Activated naive CD4-positive, alpha-beta T cell treated with anti-CD3 and anti-CD28 coated beads for 36 hours (primary cell): ENCODE results near the gene TAF4. TPM values are rescaled to one million over a fixed set of nuclear protein-coding genes. Genes with fewer than 3 reads are reported as not detected.
A peak's percentile ranks its signal among the peaks of the same experiment; 100 is the strongest.

Experiments used
- CTCF ChIA-PET: fragments of 350-600 bp; sonication (Branson Sonifier 250); formaldehyde crosslinking; loops from one replicate; lab custom pipeline; 2021; ENCODE audit warnings: antibody characterized with exemption; lab: Charles Lee
- DNase-seq: peaks from one replicate; pipeline ENCODE4 v3.0.0-alpha.2; 2020
- H3K27ac Mint-ChIP-seq: one replicate; pipeline ENCODE4 v1.8.0; 2021; ENCODE audit warnings: mild to moderate bottlenecking, mixed read lengths
- H3K27me3 Mint-ChIP-seq: one replicate; pipeline ENCODE4 v1.8.0; 2021; ENCODE audit warnings: low read depth, mixed read lengths
- H3K36me3 Mint-ChIP-seq: one replicate; pipeline ENCODE4 v1.8.0; 2021; ENCODE audit warnings: low read depth, mixed read lengths
- H3K4me1 Mint-ChIP-seq: one replicate; pipeline ENCODE4 v1.8.0; 2021; ENCODE audit warnings: low read depth, mixed read lengths
- H3K4me3 Mint-ChIP-seq: one replicate; pipeline ENCODE4 v1.8.0; 2021; ENCODE audit warnings: mild to moderate bottlenecking, moderate library complexity, mixed read lengths
- H3K9me3 Mint-ChIP-seq: one replicate; pipeline ENCODE4 v1.8.0; 2021; ENCODE audit warnings: mixed read lengths
- intact Hi-C: fragments of 100-400 bp; cut with micrococcal nuclease; formaldehyde crosslinking; loops from one replicate; pipeline ENCODE4 v1.15.1; 2023
- total RNA-seq, 2 experiments: library from RNA; stranded (reverse); gene quantifications; one replicate each; pipeline ENCODE4 v1.2.3, GENCODE V29; 2021

Gene TAF4, protein sequence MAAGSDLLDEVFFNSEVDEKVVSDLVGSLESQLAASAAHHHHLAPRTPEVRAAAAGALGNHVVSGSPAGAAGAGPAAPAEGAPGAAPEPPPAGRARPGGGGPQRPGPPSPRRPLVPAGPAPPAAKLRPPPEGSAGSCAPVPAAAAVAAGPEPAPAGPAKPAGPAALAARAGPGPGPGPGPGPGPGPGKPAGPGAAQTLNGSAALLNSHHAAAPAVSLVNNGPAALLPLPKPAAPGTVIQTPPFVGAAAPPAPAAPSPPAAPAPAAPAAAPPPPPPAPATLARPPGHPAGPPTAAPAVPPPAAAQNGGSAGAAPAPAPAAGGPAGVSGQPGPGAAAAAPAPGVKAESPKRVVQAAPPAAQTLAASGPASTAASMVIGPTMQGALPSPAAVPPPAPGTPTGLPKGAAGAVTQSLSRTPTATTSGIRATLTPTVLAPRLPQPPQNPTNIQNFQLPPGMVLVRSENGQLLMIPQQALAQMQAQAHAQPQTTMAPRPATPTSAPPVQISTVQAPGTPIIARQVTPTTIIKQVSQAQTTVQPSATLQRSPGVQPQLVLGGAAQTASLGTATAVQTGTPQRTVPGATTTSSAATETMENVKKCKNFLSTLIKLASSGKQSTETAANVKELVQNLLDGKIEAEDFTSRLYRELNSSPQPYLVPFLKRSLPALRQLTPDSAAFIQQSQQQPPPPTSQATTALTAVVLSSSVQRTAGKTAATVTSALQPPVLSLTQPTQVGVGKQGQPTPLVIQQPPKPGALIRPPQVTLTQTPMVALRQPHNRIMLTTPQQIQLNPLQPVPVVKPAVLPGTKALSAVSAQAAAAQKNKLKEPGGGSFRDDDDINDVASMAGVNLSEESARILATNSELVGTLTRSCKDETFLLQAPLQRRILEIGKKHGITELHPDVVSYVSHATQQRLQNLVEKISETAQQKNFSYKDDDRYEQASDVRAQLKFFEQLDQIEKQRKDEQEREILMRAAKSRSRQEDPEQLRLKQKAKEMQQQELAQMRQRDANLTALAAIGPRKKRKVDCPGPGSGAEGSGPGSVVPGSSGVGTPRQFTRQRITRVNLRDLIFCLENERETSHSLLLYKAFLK
- 10 to 100 TPM; 15.0 to 15.4 TPM for total RNA-seq

DNA sequence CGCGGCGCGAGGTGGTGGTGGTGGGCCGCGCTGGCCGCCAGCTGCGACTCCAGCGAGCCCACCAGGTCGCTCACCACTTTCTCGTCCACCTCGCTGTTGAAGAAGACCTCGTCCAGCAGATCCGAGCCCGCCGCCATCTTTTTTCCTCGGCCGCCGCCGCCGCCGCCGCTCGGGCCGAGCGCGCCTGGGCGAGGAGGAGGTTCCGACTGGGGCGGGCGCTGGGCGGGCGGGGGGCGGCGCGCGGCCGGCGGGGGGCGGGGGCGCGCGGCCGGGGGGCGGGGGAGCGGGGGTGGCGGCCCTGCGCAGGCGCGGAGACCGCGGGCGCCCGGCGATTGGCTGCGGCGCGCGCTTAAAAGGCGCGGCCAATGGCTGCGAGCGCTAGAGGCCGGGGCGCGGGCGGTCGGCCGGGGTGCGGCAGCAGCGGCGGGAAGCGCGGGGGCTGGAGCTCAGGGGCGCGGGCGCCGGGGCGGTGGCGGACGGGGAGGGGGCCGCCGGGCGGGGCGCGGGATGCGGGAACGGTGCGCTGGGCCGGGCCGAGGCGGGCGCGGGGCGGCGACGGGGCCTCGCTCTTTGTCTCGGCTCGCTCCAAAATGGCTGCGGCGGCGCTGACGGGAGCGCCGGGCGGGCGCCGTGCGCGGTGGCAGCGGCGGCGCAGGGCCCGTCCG lies at the start of gene TAF4:
TAF4 (minus strand) TSS at position 208 of the 665 bp plus-strand sequence; CDS start at position 137, 71 bp downstream.
- H3K27me3 Mint-ChIP-seq: no peaks in the 10 kb centered on the region
- H3K4me3 Mint-ChIP-seq: peak within 1 kb of the TSS; percentile 84
- peaks cover 4% of the 10 kb centered on the region for H3K36me3 Mint-ChIP-seq
- H3K4me1 Mint-ChIP-seq: peaks cover 49% of the 10 kb centered on the region
- H3K9me3 Mint-ChIP-seq: no peaks in the 10 kb centered on the region
- peak; percentile 69 for DNase-seq
- H3K27ac Mint-ChIP-seq: peak within 1 kb of the TSS; percentile 90
- CTCF ChIA-PET: interaction anchor here (1.6 kb wide), 2 partner anchors 54 to 70 kb away, joined by 3 to 6 read pairs; no protein-coding TSS in a partner anchor
- intact Hi-C loops: loop anchor here (1.0 to 5.0 kb wide), 5 partner anchors 35 to 321 kb away; partner anchors contain the start of genes ADRM1, OSBPL2 and RPS21

DNA sequence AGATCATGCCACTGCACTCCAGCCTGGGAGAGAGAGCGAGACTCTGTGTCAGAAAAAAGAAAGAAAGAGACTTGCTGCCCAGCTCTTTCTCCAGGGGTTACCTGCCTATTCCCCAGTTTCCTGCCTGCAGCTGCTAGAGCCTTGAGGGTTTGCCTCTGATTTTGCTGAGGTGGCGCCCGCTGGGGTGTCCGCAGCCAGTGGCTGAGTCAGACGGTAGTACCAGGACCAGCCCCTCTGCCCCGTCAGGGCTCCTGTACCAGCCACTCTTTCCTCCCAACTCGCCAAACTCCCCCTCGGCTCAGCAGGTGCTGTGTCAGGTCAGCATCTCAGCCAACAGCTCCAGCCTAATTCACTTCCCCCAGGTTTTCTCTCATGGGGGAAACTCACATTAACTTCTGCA lies 49.2 kb upstream of the TAF4 start:
- Mint-ChIP-seq H3K27me3 (no peaks in the 10 kb centered on the region), H3K27ac (no peak overlapping the region), H3K36me3 (peaks cover 10% of the 10 kb centered on the region), H3K4me1 (peaks cover 24% of the 10 kb centered on the region), H3K9me3 (peaks cover 37% of the 10 kb centered on the region), H3K4me3 (no peak overlapping the region)
- CTCF ChIA-PET: no interaction called here
- intact Hi-C loops: no loop called here
- no peak for DNase-seq

DNA sequence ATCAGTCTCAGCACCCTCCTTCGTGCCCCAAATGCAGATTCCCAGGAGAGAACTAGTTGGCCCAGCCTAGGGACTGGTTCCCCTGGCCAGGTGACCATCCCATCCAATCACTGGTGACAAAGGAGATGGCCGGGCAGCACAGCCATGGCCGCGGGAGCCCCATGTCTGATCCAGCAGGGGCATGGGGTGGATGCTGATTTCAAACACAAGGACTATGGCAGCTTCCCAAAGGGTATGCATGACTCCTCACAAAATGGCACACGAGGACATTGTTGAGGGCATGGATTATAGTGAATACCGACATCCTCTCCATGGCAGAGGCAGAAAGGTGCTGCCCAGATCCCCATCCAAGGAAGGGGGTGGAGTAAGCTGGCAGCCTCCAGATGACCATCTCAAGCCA lies 46.7 kb upstream of the TAF4 start:
- H3K36me3 Mint-ChIP-seq: peaks cover 17% of the 10 kb centered on the region
- intact Hi-C loops: no loop called here
- H3K4me3 Mint-ChIP-seq: no peak overlapping the region
- H3K4me1 Mint-ChIP-seq: peaks cover 6% of the 10 kb centered on the region
- H3K27me3 Mint-ChIP-seq: no peaks in the 10 kb centered on the region
- CTCF ChIA-PET: no interaction called here
- H3K9me3 Mint-ChIP-seq: peaks cover 56% of the 10 kb centered on the region
- H3K27ac Mint-ChIP-seq: no peak overlapping the region
- no peak for DNase-seq

DNA sequence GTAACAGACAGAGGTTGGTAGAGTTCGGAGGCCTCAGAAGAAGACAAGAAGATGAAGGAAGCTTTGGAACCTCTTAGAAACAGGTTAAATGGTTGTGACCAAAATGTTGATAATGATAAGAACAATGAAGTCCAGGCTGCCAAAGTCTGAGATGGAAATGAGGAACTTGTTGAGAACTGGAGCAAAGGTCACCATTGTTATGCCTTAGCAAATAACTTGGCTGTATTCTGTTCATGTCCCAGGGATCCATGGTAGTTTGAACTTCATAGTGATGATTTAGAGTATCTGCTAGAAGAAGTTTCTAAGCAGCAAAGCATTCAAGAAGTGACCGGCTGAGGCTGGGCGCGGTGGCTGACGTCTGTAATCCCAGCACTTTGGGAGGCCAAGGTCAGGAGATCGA lies 45.5 kb upstream of the TAF4 start:
- Mint-ChIP-seq H3K27me3 (no peaks in the 10 kb centered on the region), H3K4me3 (no peak overlapping the region), H3K9me3 (peaks cover 57% of the 10 kb centered on the region), H3K4me1 (no peaks in the 10 kb centered on the region), H3K36me3 (peaks cover 20% of the 10 kb centered on the region), H3K27ac (no peak overlapping the region)
- intact Hi-C loops: no loop called here
- CTCF ChIA-PET: no interaction called here
- DNase-seq: no peak

DNA sequence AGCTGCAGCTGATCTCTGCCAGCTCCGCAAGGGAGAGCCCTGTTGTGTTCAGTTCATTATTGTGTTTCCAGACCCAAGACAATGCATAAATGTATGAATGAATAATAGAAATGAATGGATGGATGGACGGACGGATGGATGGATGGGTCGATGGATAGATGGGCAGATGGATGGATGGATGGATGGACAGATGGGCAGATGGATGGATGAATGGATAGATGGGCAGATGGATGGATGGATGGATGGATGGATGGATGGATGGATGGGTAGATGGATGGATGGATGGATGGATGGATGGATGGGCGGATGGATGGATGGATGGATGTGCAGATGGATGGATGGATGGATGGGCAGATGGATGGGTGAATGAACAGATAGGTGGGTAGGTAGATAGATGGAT lies 39.9 kb upstream of the TAF4 start:
- H3K4me3 Mint-ChIP-seq: no peak overlapping the region
- CTCF ChIA-PET: no interaction called here
- peaks cover 66% of the 10 kb centered on the region for H3K9me3 Mint-ChIP-seq
- no peak overlapping the region for H3K27ac Mint-ChIP-seq
- peaks cover 3% of the 10 kb centered on the region for H3K27me3 Mint-ChIP-seq
- no peaks in the 10 kb centered on the region for H3K4me1 Mint-ChIP-seq
- peaks cover 26% of the 10 kb centered on the region for H3K36me3 Mint-ChIP-seq
- intact Hi-C loops: no loop called here
- DNase-seq: no peak

DNA sequence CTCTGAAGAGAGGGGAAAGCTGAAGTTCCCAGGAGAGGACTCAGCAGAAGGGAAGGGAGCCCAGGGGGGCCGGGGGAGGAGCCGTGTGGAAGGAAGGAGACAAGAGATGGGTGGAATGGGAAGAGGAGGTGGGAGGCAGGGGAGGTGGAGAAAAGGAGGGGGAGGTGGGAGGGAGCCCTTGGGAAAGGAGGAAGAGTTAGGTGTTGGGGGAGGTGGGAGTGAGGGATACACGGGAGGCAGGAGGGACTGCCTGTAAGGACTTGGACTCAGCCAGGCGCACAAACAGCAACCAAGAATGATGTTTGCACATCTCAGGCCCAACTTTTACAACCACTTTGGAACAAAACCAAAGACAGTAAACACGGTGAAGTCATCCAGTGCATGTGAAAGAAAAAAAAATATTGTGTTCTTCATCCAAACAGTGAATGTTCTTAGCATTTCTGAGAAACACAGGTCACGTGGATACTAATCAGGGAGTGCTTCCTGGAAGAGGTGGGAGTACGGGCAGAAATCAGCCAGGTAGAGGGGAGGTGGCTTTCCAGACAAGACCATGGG lies 39.2 kb upstream of the TAF4 start:
- peaks cover 68% of the 10 kb centered on the region for H3K9me3 Mint-ChIP-seq
- CTCF ChIA-PET: no interaction called here
- H3K36me3 Mint-ChIP-seq: peaks cover 25% of the 10 kb centered on the region
- no peaks in the 10 kb centered on the region for H3K4me1 Mint-ChIP-seq
- DNase-seq: no peak
- intact Hi-C loops: no loop called here
- peaks cover 3% of the 10 kb centered on the region for H3K27me3 Mint-ChIP-seq
- no peak overlapping the region for H3K27ac Mint-ChIP-seq
- H3K4me3 Mint-ChIP-seq: no peak overlapping the region

DNA sequence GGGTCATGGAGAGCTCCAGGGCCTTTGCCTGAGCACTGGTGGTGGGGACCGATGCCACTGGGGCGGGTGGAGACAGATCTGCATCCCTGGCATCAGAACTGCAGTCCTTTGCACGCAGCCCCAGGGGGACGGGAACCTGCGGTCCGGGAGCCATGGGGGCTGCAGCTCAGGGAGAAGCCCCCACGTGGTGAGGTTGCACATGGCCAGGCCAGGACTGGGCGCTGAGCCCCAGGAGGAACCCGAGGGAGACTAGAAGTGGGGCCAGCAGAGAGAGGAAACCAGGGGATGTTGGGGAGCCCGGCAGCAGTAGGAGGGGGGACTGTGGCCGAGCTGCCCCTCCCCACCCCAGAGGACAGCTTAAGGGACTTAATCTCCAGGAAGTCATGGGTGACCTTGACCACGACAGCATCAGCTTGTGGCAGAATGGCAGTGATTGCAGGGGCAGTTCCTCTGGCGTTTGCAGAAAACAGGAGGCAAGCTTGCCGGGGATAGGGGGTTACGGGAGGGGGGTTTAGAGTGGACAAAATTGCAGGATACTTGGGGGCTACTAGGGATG lies 38.6 kb upstream of the TAF4 start:
- Mint-ChIP-seq H3K9me3 (peaks cover 68% of the 10 kb centered on the region), H3K4me1 (no peaks in the 10 kb centered on the region), H3K27ac (no peak overlapping the region), H3K27me3 (peaks cover 3% of the 10 kb centered on the region), H3K36me3 (peaks cover 25% of the 10 kb centered on the region), H3K4me3 (no peak overlapping the region)
- no peak for DNase-seq
- CTCF ChIA-PET: no interaction called here
- intact Hi-C loops: no loop called here

DNA sequence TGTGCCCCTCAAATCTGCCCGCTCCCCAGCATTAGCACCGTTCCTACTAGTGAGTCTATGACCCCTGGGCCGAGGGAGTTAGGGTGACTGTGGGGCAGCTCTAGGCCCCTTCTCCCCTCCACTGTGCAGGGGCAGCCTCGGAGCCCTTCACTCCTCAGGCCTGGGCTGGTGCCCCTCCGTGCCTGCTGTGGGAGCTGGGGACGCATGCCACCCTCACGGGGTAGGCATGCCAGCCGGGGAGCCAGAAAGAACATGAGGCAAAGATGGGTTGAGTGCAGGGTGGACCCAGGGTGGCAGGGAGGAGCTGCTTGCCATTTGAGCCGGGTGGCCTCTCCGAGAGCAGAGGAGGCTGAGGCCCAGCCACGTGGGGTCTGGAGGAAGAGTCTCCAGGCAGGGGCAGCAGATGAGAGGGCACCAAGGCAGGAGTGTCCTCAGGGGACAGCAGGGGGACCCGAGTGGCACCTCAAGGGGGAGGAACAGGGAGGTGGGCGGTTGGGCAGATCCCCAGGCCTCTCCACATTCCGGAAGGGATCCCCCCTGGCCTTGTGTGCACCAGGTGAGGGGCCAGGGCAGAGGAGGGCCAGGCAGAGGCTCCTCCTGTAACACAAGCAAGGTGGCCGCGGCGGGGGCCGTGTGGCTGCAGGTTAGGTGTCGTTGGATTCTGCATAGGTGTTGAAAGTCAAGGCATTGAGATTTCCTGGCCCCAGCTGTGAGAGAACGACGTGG lies 38.0 kb upstream of the TAF4 start:
- Mint-ChIP-seq H3K27me3 (peaks cover 3% of the 10 kb centered on the region), H3K4me3 (no peak overlapping the region), H3K9me3 (peaks cover 66% of the 10 kb centered on the region), H3K36me3 (peaks cover 23% of the 10 kb centered on the region), H3K4me1 (no peaks in the 10 kb centered on the region), H3K27ac (no peak overlapping the region)
- intact Hi-C loops: no loop called here
- no peak for DNase-seq
- CTCF ChIA-PET: no interaction called here

DNA sequence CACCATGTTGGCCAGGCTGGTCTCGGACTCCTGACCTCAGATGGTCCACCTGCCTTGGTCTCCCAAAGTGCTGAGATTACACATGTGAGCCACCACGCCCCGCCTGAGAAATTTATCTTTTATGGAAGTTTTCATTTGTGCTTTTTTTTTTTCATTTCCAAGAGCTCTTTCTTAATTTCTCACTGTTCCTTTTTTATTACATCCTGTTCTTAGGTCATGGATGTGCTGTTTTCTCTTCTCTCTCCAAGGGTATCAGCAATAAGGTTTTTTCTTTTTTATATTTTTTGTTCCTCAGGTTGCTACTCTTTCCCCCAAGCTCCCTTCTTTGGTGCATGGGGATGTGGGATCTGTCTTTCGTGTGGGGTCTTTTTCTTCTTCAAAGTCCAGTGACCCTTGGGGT lies 35.4 kb upstream of the TAF4 start:
- H3K27ac Mint-ChIP-seq: no peak overlapping the region
- H3K36me3 Mint-ChIP-seq: peaks cover 17% of the 10 kb centered on the region
- no peaks in the 10 kb centered on the region for H3K4me1 Mint-ChIP-seq
- H3K27me3 Mint-ChIP-seq: peaks cover 3% of the 10 kb centered on the region
- no peak overlapping the region for H3K4me3 Mint-ChIP-seq
- no peak for DNase-seq
- CTCF ChIA-PET: no interaction called here
- intact Hi-C loops: no loop called here
- H3K9me3 Mint-ChIP-seq: peaks cover 50% of the 10 kb centered on the region

DNA sequence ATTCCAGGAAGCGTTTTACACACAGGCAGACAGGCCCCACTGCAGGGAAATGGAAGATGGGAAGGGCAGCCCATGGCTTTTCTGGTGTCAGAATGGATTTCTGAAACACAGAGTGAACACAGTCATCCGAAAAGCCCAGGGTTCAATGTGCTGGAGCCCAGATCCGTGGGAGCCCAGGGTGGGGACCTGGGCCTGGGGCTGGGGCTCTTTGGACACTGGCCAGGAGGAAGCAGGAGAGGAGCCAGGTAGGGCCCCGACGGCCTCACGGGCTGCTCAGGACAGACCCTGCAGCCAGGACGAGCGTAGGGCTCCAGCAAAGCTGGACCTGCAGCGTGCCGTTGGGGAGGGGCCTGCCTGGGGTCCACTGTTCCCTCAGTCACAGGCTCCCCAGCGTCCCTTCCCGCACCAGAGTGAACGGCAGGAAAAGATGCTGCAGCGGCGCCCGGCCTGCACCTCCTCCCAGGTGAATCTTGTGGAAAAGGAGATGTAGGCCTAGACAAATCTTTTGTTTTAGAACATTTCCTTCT lies 32.3 kb upstream of the TAF4 start:
- Mint-ChIP-seq H3K27me3 (peaks cover 3% of the 10 kb centered on the region), H3K4me1 (no peaks in the 10 kb centered on the region), H3K27ac (no peak overlapping the region), H3K4me3 (no peak overlapping the region), H3K36me3 (peaks cover 10% of the 10 kb centered on the region), H3K9me3 (peaks cover 33% of the 10 kb centered on the region)
- DNase-seq: no peak
- intact Hi-C loops: no loop called here
- CTCF ChIA-PET: no interaction called here
